GM12878 (cell line): ENCODE measurements around the gene FAM118B. TPM values are rescaled to one million over a fixed set of nuclear protein-coding genes. Genes with fewer than 3 reads are reported as not detected.

ENCODE experiments used
- ATF7 ChIP-seq: fragments of 450-650 bp; IDR thresholded peaks from 2 replicates; pipeline ENCODE4 v1.6.1; 2016; ENCODE audit warnings: low read depth, mild to moderate bottlenecking
- CEBPZ ChIP-seq: fragments of 150-350 bp; IDR thresholded peaks from 2 replicates; pipeline ENCODE4 v1.6.1; 2016; ENCODE audit warnings: low read depth, low read length
- CHD1 ChIP-seq: IDR thresholded peaks from 2 replicates; pipeline ENCODE4 v1.6.1; 2012; ENCODE audit warnings: low read depth, low read length, improper control_type of control experiment
- E2F4 ChIP-seq: IDR thresholded peaks from 2 replicates; pipeline ENCODE4 v1.6.1; 2012; ENCODE audit warnings: low read depth, low read length, improper control_type of control experiment
- ESRRA ChIP-seq: IDR thresholded peaks from 2 replicates; pipeline ENCODE4 v1.6.1; 2012; ENCODE audit warnings: mild to moderate bottlenecking, low read length, improper control_type of control experiment
- JUND ChIP-seq: IDR thresholded peaks from 2 replicates; pipeline ENCODE4 v1.6.1; 2012; ENCODE audit warnings: low read depth, mild to moderate bottlenecking, low read length, improper control_type of control experiment, moderate library complexity
- LARP7 ChIP-seq: fragments of 450-650 bp; IDR thresholded peaks from 2 replicates; pipeline ENCODE4 v1.6.1; 2017; ENCODE audit warnings: mild to moderate bottlenecking
- MEF2A ChIP-seq: IDR thresholded peaks from 2 replicates; pipeline ENCODE4 v1.6.1; 2011; ENCODE audit warnings: low read depth, mild to moderate bottlenecking, low read length, moderate library complexity; ENCODE audit not compliant: insufficient read depth
- NR2C1 ChIP-seq: fragments of 450-650 bp; IDR thresholded peaks from 2 replicates; pipeline ENCODE4 v1.6.1; 2017; ENCODE audit warnings: antibody characterized with exemption, mild to moderate bottlenecking, moderate library complexity
- PAX5 ChIP-seq: IDR thresholded peaks from 2 replicates; pipeline ENCODE4 v1.6.1; 2011; ENCODE audit warnings: low read depth, low read length, borderline replicate concordance
- SMAD5 ChIP-seq: IDR thresholded peaks from 2 replicates; pipeline ENCODE4 v1.6.1; 2016; ENCODE audit warnings: antibody characterized with exemption, low read depth
- SPI1 ChIP-seq: IDR thresholded peaks from 2 replicates; pipeline ENCODE4 v1.6.1; 2011; ENCODE audit warnings: low read depth, mild to moderate bottlenecking, low read length, moderate library complexity, borderline replicate concordance; ENCODE audit not compliant: insufficient read depth
- USF2 ChIP-seq: IDR thresholded peaks from 2 replicates; pipeline ENCODE4 v1.6.1; 2011; ENCODE audit warnings: low read depth, low read length, improper control_type of control experiment, borderline replicate concordance
- YY1 ChIP-seq: IDR thresholded peaks from 2 replicates; pipeline ENCODE4 v1.6.1; 2011; ENCODE audit warnings: low read depth, mild to moderate bottlenecking, low read length
- ZBTB40 ChIP-seq: fragments of 450-650 bp; IDR thresholded peaks from 2 replicates; pipeline ENCODE4 v1.6.1; 2016; ENCODE audit warnings: mild to moderate bottlenecking, moderate library complexity, borderline replicate concordance
- ZNF384 ChIP-seq: IDR thresholded peaks from 2 replicates; pipeline ENCODE4 v1.6.1; 2012; ENCODE audit warnings: low read depth, mild to moderate bottlenecking, low read length, improper control_type of control experiment, borderline replicate concordance
- polyA plus RNA-seq, 11 experiments: library from polyadenylated mRNA; depleted of rRNA in 4 of 11; unstranded in 6 of 11; stranded (reverse) in 5 of 11; fragments of >200 nt; fragmentation: Nextera tagmentation in 4 of 11; fragmentation: Illumina TruSeq in 1 of 11; extraction: Ambion mirVana in 4 of 11; extraction: Trizol in 1 of 11; gene quantifications; 1 replicate in 1 of 11; 2 replicates in 10 of 11; pipeline versions ENCODE4 v1.2.1 to v1.2.3, GENCODE V29; 2011 to 2016; ENCODE audit warnings: inconsistent platforms in 2 of 11, missing spikeins in 2 of 11, low read depth in 1 of 11
- total RNA-seq, 4 experiments: library from RNA; depleted of rRNA in 3 of 4; stranded (reverse); fragments of >200 nt in 3 of 4; fragmentation: Illumina TruSeq in 1 of 4; extraction: Trizol in 1 of 4; gene quantifications; 2 replicates each; pipeline versions ENCODE4 v1.2.1 to v1.2.3, GENCODE V29; 2013 to 2021

The FAM118B gene
- total and polyA plus RNA-seq, 10 of the 15 experiments (the other 5 are each of a cell fraction or from before 2014, with no cell fraction given), result 12.8 to 29.7 (median 16.5) TPM

- TF ChIP-seq ZBTB40 (no peak), USF2 (peak; percentile 100), YY1 (peak; percentile 99), NR2C1 (no peak), SMAD5 (peak; percentile 78; the same call in 1 of the 2 replicates), CEBPZ (no peak), E2F4 (no peak), CHD1 (no peak), ZNF384 (peak; percentile 7; the same call in 1 of the 2 replicates), PAX5 (no peak), MEF2A (no peak), ATF7 (no peak), SPI1 (no peak), ESRRA (no peak), LARP7 (0 out of 2 replicates have a peak, but pooled peaks have one; percentile 40), JUND (no peak)
Observed at GRCh38 chr11:126211236-126212088, at the start of gene FAM118B, which contains the start of gene RPUSD4 (continued).
